DND-41 (cell line): Measurements from ENCODE around the gene FAM78A.
"Not testable (repeated sequence)": the region's sequence is repeated elsewhere in the genome, so short reads cannot be mapped to it uniquely, and the experiment has no call there.

Source experiments
- ATAC-seq: fragments of 200-7000 bp; cut with Tn5 transposase; 3 replicates; pipeline ENCODE4 v1.9.1; 2021; ENCODE audit warnings: low read depth; ENCODE audit not compliant: insufficient read depth
- DNase-seq: peaks from one replicate; pipeline ENCODE4 v3.0.0-alpha.2; 2020
- H2AFZ ChIP-seq: 2 replicates; pipeline ENCODE4 v1.6.0; 2012; ENCODE audit warnings: low read depth, low read length
- H3K27ac ChIP-seq: 2 replicates; pipeline ENCODE4 v1.5.1; 2012; ENCODE audit warnings: low read length, inconsistent platforms
- H3K27me3 ChIP-seq: fragments of 200-600 bp; sonication (generic); 2 replicates; pipeline ENCODE4 v1.6.0; 2012; ENCODE audit warnings: low read length, mild to moderate bottlenecking, inconsistent platforms; ENCODE audit not compliant: insufficient read depth, poor library complexity
- H3K36me3 ChIP-seq: 2 replicates; pipeline ENCODE4 v1.5.1; 2012; ENCODE audit warnings: low read length, inconsistent platforms; ENCODE audit not compliant: insufficient read depth
- H3K4me1 ChIP-seq: 2 replicates; pipeline ENCODE4 v1.5.1; 2012; ENCODE audit warnings: mild to moderate bottlenecking, low read length; ENCODE audit not compliant: insufficient read depth
- H3K4me2 ChIP-seq: 2 replicates; pipeline ENCODE4 v1.6.0; 2012; ENCODE audit warnings: mild to moderate bottlenecking, moderate library complexity, low read length, inconsistent platforms; ENCODE audit not compliant: insufficient read depth
- H3K4me3 ChIP-seq, 2 experiments: fragments of 200-600 bp in 1 of 2; shearing (Covaris generic) in 1 of 2; 2 replicates each; pipeline ENCODE4 v1.5.1; 2012 to 2016; ENCODE audit warnings: inconsistent platforms in 2 of 2, low read length in 2 of 2, mild to moderate bottlenecking in 2 of 2, low read depth in 1 of 2, moderate library complexity in 1 of 2
- H3K79me2 ChIP-seq: 2 replicates; pipeline ENCODE4 v1.6.0; 2012; ENCODE audit warnings: low read length, inconsistent platforms; ENCODE audit not compliant: insufficient read depth
- H3K9ac ChIP-seq: 2 replicates; pipeline ENCODE4 v1.6.0; 2012; ENCODE audit warnings: low read depth, mild to moderate bottlenecking, inconsistent platforms, low read length, moderate library complexity
- H3K9me3 ChIP-seq: 2 replicates; pipeline ENCODE4 v1.5.1; 2012; ENCODE audit warnings: low read length, moderate library complexity, mild to moderate bottlenecking, inconsistent platforms; ENCODE audit not compliant: insufficient read depth, severe bottlenecking
- H4K20me1 ChIP-seq: 2 replicates; pipeline ENCODE4 v1.6.0; 2012; ENCODE audit warnings: low read length; ENCODE audit not compliant: insufficient read depth
- EZH2 ChIP-seq: IDR thresholded peaks from 3 replicates; pipeline ENCODE4 v1.6.1; 2012; ENCODE audit warnings: borderline replicate concordance, low read depth, mild to moderate bottlenecking, moderate library complexity, low read length, inconsistent platforms; ENCODE audit not compliant: severe bottlenecking
- TF ChIP-seq, protein P1 (sequence below): IDR thresholded peaks from 2 replicates; pipeline ENCODE4 v1.5.1; 2012; ENCODE audit warnings: borderline replicate concordance, low read length, moderate library complexity, mild to moderate bottlenecking; ENCODE audit not compliant: poor library complexity, severe bottlenecking; ENCODE audit errors: extremely low read depth

The FAM78A gene

DNA sequence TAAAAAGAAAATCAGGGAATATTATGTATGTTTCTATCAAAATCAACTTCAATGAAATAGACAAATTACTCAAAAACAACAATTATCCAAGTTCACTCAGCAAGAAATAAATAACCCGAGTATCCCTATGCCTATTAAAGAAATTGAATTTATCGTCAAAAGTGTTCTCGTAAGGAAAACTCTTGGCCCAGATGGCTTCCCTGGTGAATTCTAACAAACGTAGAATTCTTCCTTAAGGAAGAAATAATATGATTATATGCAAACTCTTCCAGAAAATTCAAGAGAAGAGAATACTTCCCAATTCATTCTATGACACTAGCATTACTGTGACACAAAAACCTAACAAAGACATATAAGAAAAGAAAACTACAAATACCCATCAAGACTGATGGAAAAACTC is 29.7 kb downstream of the FAM78A start:
- no peak for ATAC-seq
- no peak for DNase-seq
- Histone ChIP-seq H3K9me3 (no peaks in the 10 kb centered on the region), H3K4me3 (no peak overlapping the region), H3K36me3 (no peaks in the 10 kb centered on the region), H3K27ac (no peak overlapping the region), H3K79me2 (no peaks in the 10 kb centered on the region), H2AFZ (no peak overlapping the region), H3K4me1 (no peaks in the 10 kb centered on the region; the same call in 1 of the 2 replicates), H3K9ac (no peak overlapping the region), H4K20me1 (no peaks in the 10 kb centered on the region), H3K27me3 (no peaks in the 10 kb centered on the region), H3K4me2 (no peak overlapping the region)
- no peak for TF ChIP-seq EZH2
- TF ChIP-seq, protein P1, sequence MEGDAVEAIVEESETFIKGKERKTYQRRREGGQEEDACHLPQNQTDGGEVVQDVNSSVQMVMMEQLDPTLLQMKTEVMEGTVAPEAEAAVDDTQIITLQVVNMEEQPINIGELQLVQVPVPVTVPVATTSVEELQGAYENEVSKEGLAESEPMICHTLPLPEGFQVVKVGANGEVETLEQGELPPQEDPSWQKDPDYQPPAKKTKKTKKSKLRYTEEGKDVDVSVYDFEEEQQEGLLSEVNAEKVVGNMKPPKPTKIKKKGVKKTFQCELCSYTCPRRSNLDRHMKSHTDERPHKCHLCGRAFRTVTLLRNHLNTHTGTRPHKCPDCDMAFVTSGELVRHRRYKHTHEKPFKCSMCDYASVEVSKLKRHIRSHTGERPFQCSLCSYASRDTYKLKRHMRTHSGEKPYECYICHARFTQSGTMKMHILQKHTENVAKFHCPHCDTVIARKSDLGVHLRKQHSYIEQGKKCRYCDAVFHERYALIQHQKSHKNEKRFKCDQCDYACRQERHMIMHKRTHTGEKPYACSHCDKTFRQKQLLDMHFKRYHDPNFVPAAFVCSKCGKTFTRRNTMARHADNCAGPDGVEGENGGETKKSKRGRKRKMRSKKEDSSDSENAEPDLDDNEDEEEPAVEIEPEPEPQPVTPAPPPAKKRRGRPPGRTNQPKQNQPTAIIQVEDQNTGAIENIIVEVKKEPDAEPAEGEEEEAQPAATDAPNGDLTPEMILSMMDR = no peak

DNA sequence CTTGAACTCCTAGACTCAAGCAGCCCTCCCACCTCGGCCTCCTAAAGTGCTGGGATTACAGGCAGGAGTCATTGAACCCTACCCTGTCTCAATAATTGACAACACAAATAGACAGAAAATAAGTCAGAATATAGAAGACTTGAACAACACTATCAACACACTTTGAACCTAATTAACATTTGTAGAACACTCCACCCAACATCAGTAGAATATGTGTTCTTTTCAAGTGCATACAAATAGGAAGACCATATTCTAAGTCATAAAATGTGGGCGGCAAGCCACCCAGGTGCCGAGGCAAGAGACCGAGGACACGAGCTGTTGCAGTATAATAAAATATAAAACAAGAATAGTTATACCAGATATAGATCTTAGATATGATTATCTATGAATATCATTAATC is 32.0 kb downstream of the FAM78A start:
- H3K4me1 ChIP-seq, H3K4me2 ChIP-seq, H4K20me1 ChIP-seq, H3K4me3 ChIP-seq, H3K27ac ChIP-seq, H3K9me3 ChIP-seq, ATAC-seq, DNase-seq, H2AFZ ChIP-seq, H3K27me3 ChIP-seq, H3K79me2 ChIP-seq, H3K36me3 ChIP-seq, H3K9ac ChIP-seq: not testable (repeated sequence)

DNA sequence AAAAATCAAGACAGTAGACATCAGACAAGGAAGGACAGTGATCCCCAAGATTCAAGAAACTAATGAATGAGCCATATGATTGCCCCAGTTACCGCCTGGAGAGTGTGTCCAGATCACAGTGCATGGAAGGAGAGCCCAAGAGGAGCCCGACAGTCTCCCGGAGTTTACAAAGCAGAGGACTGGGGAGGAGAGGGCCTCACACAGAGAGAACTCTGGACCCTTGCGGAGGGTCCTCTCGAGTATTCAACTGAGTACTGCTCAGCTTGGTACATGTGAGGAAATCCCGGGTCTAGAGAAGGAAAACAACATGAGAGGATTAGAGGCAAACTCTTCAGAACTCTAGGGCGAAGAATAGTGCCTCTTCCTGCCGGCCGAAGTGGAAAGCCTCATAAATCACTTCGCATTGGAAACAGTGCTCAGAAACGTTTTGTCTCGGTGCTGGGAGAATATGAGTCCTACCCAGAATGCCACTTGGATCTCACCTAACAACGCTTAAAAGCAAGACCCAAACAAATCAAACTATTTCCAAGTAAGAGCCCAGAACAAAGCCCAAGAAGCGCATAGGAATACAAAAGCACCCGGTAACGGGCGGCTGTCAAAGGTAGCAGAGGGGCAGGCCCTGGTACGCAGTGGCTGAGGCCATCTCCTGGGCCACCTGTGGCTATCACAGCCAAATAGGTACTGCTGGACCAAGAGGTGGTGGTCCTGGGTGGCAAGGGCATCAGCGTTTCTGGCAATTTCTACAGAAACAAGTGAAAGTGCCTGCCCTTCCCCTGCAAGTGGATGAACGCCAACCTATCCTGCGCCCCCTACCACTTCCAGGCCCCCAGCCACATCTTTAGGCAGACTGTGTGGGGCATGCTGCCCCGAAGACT is 36.0 kb downstream of the FAM78A start:
- Histone ChIP-seq H3K4me3 (no peak overlapping the region), H3K9ac (no peak overlapping the region), H3K36me3 (peaks cover 5% of the 10 kb centered on the region; the same call in 1 of the 2 replicates), H4K20me1 (no peaks in the 10 kb centered on the region), H3K79me2 (no peaks in the 10 kb centered on the region), H2AFZ (no peak overlapping the region), H3K4me2 (no peak overlapping the region), H3K27me3 (no peaks in the 10 kb centered on the region), H3K9me3 (no peaks in the 10 kb centered on the region), H3K4me1 (peaks cover 28% of the 10 kb centered on the region), H3K27ac (no peak overlapping the region)
- TF ChIP-seq, protein P1 = no peak
- no peak for TF ChIP-seq EZH2
- ATAC-seq (no peak), DNase-seq (no peak)

DNA sequence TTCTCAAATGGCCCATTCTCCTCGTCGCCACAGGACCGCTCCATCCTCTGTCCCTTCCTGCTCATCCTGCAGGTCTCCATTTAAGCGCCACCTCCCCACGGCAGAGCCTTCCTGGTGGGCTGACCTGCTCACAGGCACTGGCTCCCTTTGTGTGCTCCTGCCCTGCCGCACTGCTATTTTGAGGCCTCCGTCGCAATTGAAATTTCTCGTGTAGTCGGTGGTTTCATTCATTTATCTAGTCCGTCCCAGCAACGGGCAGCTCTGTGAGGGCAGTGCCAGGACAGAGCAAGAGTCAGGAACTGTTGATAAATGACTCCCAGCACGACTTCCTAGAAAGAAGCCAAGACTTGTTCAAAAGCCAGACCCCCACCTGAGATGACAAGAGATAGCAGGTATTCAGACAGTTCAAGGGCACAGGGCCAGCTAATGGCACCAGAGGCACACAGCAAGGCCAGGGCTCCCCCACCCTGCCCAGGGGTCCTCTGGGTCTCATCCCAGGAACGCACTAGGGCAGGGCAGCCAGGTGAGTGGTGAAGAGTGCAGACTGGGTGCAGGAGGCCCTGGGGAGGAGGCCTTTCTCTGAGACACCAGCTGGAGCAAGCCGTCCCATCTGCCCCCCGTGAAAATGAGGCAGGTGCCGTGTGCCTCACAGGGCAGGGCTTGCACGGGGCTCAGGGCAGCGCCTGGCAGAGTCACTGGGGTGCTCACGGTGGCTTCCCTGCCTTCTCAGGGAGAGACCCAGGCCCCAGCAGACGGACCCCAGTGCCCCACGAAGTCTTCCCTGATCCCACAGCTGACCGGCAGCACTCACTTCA is 36.9 kb downstream of the FAM78A start:
- Histone ChIP-seq H3K9ac (peak overlapping the region; percentile 60; the same call in 1 of the 2 replicates), H2AFZ (no peak overlapping the region), H3K27me3 (no peaks in the 10 kb centered on the region), H4K20me1 (no peaks in the 10 kb centered on the region), H3K79me2 (no peaks in the 10 kb centered on the region), H3K36me3 (peaks cover 12% of the 10 kb centered on the region; the same call in 1 of the 2 replicates), H3K4me3 (no peak overlapping the region), H3K4me2 (no peak overlapping the region), H3K4me1 (peaks cover 28% of the 10 kb centered on the region), H3K27ac (peak overlapping the region; percentile 98), H3K9me3 (no peaks in the 10 kb centered on the region)
- no peak for TF ChIP-seq EZH2
- TF ChIP-seq, protein P1 = no peak
- no peak for DNase-seq
- ATAC-seq = no peak
